IMR-90 (cell line): Measurements from ENCODE around the gene YES1. TPM values are rescaled to one million over a fixed set of nuclear protein-coding genes. Genes with fewer than 3 reads are reported as not detected.

Source experiments
- ATAC-seq: fragments of 200-7000 bp; cut with Tn5 transposase; 2 replicates; pipeline ENCODE4 v1.9.1; 2020; ENCODE audit warnings: low read depth, mild to moderate bottlenecking, moderate library complexity
- BruUV-seq: library from RNA; stranded (reverse); fragments of 400-500 nt; replicated peaks from 2 replicates; lab custom pipeline; 2021; lab: Mats Ljungman, UMichigan
- CTCF ChIA-PET: fragments of 300-600 bp; formaldehyde crosslinking; extraction: SDS; loops from one replicate; lab custom pipeline; 2021; ENCODE audit warnings: antibody characterized with exemption; lab: Yijun Ruan, JAX
- POLR2A ChIA-PET: fragments of 300-600 bp; sonication (Branson Sonifier 250); formaldehyde crosslinking; loops from one replicate; lab custom pipeline; 2022; ENCODE audit warnings: antibody characterized with exemption; ENCODE audit not compliant: unreplicated experiment; lab: Charles Lee
- DNase-seq: peaks from one replicate; pipeline ENCODE4 v3.0.0; 2013
- H2AFZ ChIP-seq: replicated peaks from 2 replicates; pipeline ENCODE3; 2013; ENCODE audit warnings: low read length, mild to moderate bottlenecking; ENCODE audit not compliant: poor library complexity
- H2AK5ac ChIP-seq: 2 replicates; pipeline ENCODE4 v1.6.1; 2013; ENCODE audit warnings: low read depth, low read length, inconsistent platforms
- H2AK9ac ChIP-seq: replicated peaks from 2 replicates; pipeline ENCODE3; 2013; ENCODE audit warnings: mild to moderate bottlenecking, low read depth, low read length, moderate library complexity; ENCODE audit not compliant: poor library complexity
- H2BK120ac ChIP-seq: 2 replicates; pipeline ENCODE4 v1.6.1; 2013; ENCODE audit warnings: low read depth, low read length, inconsistent platforms
- H2BK15ac ChIP-seq: 3 replicates; pipeline ENCODE4 v1.6.1; 2013; ENCODE audit warnings: low read depth, low read length, inconsistent platforms
- H2BK20ac ChIP-seq: 2 replicates; pipeline ENCODE4 v1.6.1; 2013; ENCODE audit warnings: low read depth, mild to moderate bottlenecking, inconsistent platforms, low read length, moderate library complexity
- H2BK5ac ChIP-seq: 2 replicates; pipeline ENCODE4 v1.6.1; 2013; ENCODE audit warnings: mild to moderate bottlenecking, low read depth, low read length, inconsistent platforms; ENCODE audit not compliant: poor library complexity, severe bottlenecking
- H3K14ac ChIP-seq: replicated peaks from 2 replicates; pipeline ENCODE4 v1.6.1; 2013; ENCODE audit warnings: low read depth, low read length, inconsistent platforms
- H3K18ac ChIP-seq: 2 replicates; pipeline ENCODE4 v1.6.1; 2013; ENCODE audit warnings: low read depth, low read length, control low read depth
- H3K23ac ChIP-seq: 2 replicates; pipeline ENCODE4 v1.6.1; 2013; ENCODE audit warnings: low read depth, low read length, inconsistent platforms
- H3K27ac ChIP-seq: 2 replicates; pipeline ENCODE4 v1.5.1; 2013; ENCODE audit warnings: mild to moderate bottlenecking, control low read depth, low read length; ENCODE audit not compliant: insufficient read depth
- H3K27me3 ChIP-seq: 2 replicates; pipeline ENCODE4 v1.6.1; 2013; ENCODE audit warnings: low read length; ENCODE audit not compliant: control insufficient read depth, insufficient read depth
- H3K36me3 ChIP-seq: 2 replicates; pipeline ENCODE4 v1.6.1; 2013; ENCODE audit warnings: low read length, mixed read lengths; ENCODE audit not compliant: control insufficient read depth, insufficient read depth
- H3K4ac ChIP-seq: 2 replicates; pipeline ENCODE4 v1.6.1; 2013; ENCODE audit warnings: low read depth, low read length, inconsistent platforms
- H3K4me1 ChIP-seq: 2 replicates; pipeline ENCODE4 v1.6.1; 2013; ENCODE audit warnings: low read length, mixed read lengths; ENCODE audit not compliant: control insufficient read depth, insufficient read depth
- H3K4me2 ChIP-seq: 2 replicates; pipeline ENCODE4 v1.6.1; 2013; ENCODE audit warnings: low read depth, mild to moderate bottlenecking, control low read depth, low read length, moderate library complexity
- H3K4me3 ChIP-seq: 2 replicates; pipeline ENCODE4 v1.5.1; 2013; ENCODE audit warnings: low read depth, mild to moderate bottlenecking, control low read depth, low read length, moderate library complexity; ENCODE audit not compliant: insufficient read depth
- H3K56ac ChIP-seq: 2 replicates; pipeline ENCODE4 v1.6.1; 2013; ENCODE audit warnings: low read length, inconsistent platforms; ENCODE audit not compliant: insufficient read depth; ENCODE audit errors: extremely low read depth
- H3K79me1 ChIP-seq, 2 experiments: 2 replicates each; pipeline ENCODE4 v1.6.1; 2013; ENCODE audit warnings: low read length in 2 of 2, inconsistent platforms in 1 of 2, low read depth in 1 of 2
- H3K9ac ChIP-seq: 2 replicates; pipeline ENCODE4 v1.6.1; 2013; ENCODE audit warnings: low read depth, low read length, control low read depth
- H3K9me1 ChIP-seq: 2 replicates; pipeline ENCODE4 v1.6.1; 2013; ENCODE audit warnings: low read length, inconsistent platforms; ENCODE audit not compliant: insufficient read depth
- H3K9me3 ChIP-seq: 2 replicates; pipeline ENCODE4 v1.6.1; 2013; ENCODE audit warnings: low read length; ENCODE audit not compliant: control insufficient read depth, insufficient read depth
- H4K20me1 ChIP-seq: 2 replicates; pipeline ENCODE4 v1.6.1; 2013; ENCODE audit warnings: low read length, inconsistent platforms; ENCODE audit not compliant: insufficient read depth
- H4K5ac ChIP-seq: 2 replicates; pipeline ENCODE4 v1.6.1; 2013; ENCODE audit warnings: mild to moderate bottlenecking, low read depth, low read length, control low read depth
- H4K8ac ChIP-seq, 2 experiments: 2 replicates each; pipeline ENCODE4 v1.6.1; 2013; ENCODE audit warnings: low read depth in 2 of 2, low read length in 2 of 2, control low read depth in 1 of 2, inconsistent platforms in 1 of 2
- H4K91ac ChIP-seq: 2 replicates; pipeline ENCODE4 v1.6.1; 2013; ENCODE audit warnings: low read depth, low read length, inconsistent platforms; ENCODE audit not compliant: insufficient read depth
- MAFK ChIP-seq: IDR thresholded peaks from 2 replicates; pipeline ENCODE4 v1.6.1; 2012; ENCODE audit warnings: low read depth, low read length, improper control_type of control experiment
- WGBS, 2 experiments: methylation state at CpG; one replicate each; pipeline versions ENCODE4 v1.1.5 to v1.1.7; 2013; ENCODE audit warnings: missing lambda C conversion rate in 2 of 2; ENCODE audit not compliant: insufficient read length in 1 of 2; ENCODE audit errors: extremely low coverage in 2 of 2; 5-methylcytosine and 5-hydroxymethylcytosine counted together
- dilution Hi-C: fragments of 300-500 bp; cut with HindIII; formaldehyde crosslinking; loops from one replicate; pipeline ENCODE4 v1.14.3; 2018; ENCODE audit warnings: low sequenced_read_pairs; ENCODE audit not compliant: unreplicated experiment
- in situ Hi-C: fragments of 300-500 bp; cut with MboI; formaldehyde crosslinking; loops from 3 replicates; pipeline ENCODE4 v1.14.3; 2019; ENCODE audit warnings: low sequenced_read_pairs, inconsistent platforms, mixed read lengths
- intact Hi-C: fragments of 100-400 bp; cut with micrococcal nuclease; formaldehyde crosslinking; loops from 2 replicates; pipeline ENCODE4 v1.10.0; 2022
- polyA plus RNA-seq, 3 experiments: library from polyadenylated mRNA; depleted of rRNA; stranded (reverse); fragments of >200 nt; gene quantifications; 2 replicates each; pipeline ENCODE4 v1.2.3, GENCODE V29; 2012; ENCODE audit warnings: low replicate concordance in 1 of 3
- total RNA-seq: library from RNA; depleted of rRNA; stranded (reverse); fragments of >200 nt; gene quantifications from 2 replicates; pipeline ENCODE4 v1.2.3, GENCODE V29; 2012

YES1 gene
- total and polyA plus RNA-seq, 2 of the 4 experiments (the other 2 are of a cell fraction), result 16.7 to 62.0 TPM

DNA sequence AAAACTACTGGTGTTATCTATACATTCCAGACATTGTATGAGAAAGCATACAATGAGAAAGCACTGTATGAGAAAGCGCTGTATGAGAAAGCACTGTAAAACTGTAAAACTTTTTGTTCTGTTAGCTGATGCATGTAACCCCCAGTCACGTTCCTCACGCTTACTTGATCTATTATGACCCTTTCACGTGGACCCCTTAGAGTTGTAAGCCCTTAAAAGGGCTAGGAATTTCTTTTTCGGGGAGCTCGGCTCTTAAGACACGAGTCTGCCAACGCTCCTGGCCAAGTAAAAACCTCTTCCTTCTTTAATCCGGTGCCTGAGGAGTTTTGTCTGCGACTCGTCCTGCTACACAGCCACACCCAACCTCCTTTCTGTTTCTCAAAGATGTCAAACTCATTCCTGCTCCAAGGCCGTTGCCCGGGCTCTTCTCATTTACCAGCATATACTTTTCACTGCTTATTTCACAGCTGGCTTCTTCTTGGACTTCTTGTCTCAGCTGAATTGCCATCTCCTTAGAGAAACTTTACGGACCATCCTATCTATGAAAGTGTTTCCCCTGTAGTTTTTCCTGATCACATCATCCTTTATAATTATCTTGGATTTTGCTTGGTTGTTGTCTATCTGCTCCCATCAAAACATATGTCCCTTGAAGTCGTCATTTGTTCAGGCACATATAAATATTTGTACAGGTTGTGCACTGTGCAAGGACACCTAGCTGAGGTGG lies 29.8 kb upstream of the YES1 start:
- BruUV-seq, result no TSS peak
- Histone ChIP-seq H3K18ac (no peak overlapping the region), H2BK120ac (no peak overlapping the region), H2AK9ac (no peak overlapping the region), H3K36me3 (no peaks in the 10 kb centered on the region), H3K9ac (no peak overlapping the region), H4K20me1 (peaks cover 6% of the 10 kb centered on the region; the same call in 1 of the 2 replicates), H3K27me3 (no peaks in the 10 kb centered on the region; the same call in 1 of the 2 replicates), H2BK20ac (no peak overlapping the region), H4K5ac (no peak overlapping the region), H3K4me1 (0 out of 2 replicates have a peak, but pooled peaks cover 2% of the 10 kb centered on the region), H3K4ac (no peak overlapping the region), H3K27ac (no peak overlapping the region), H3K9me3 (no peaks in the 10 kb centered on the region), H3K4me3 (no peak overlapping the region), H2BK5ac (no peak overlapping the region), H2AK5ac (no peak overlapping the region), H2AFZ (no peak overlapping the region), H3K79me1 (no peaks in the 10 kb centered on the region), H3K56ac (no peak overlapping the region), H2BK15ac (no peak overlapping the region), H3K23ac (no peak overlapping the region), H4K8ac (no peak overlapping the region), H4K91ac (no peak overlapping the region), H3K14ac (no peak overlapping the region), H3K4me2 (peak overlapping the region; percentile 57), H3K9me1 (no peaks in the 10 kb centered on the region)
- ATAC-seq, result no peak
- ChIA-PET POLR2A (no interaction called here), CTCF (interaction anchor here (0.8 kb wide), 1 partner anchor 11 kb away, joined by 4 read pairs; no protein-coding TSS in a partner anchor)
- in situ Hi-C loops, result no loop called here
- intact Hi-C loops, result no loop called here
- TF ChIP-seq MAFK, result no peak
- DNase-seq, result no peak
- WGBS, 2 experiments, result 41% methylated on average over 5 of the region's 15 CpGs; no CpG with 5 or more reads in 1 of the 2 experiments
- dilution Hi-C loops, result no loop called here
